Peyer's patch (tissue), 4 donors: Measurements from ENCODE around the gene VSTM2L.

Experiments used
- CTCF ChIP-seq, 6 experiments: fragments of 450-650 bp in 4 of 6; fragments of 200-600 bp in 2 of 6; sonication (generic) in 1 of 6; IDR thresholded peaks; one replicate each; pipeline ENCODE4 v1.5.1; 2017 to 2019; ENCODE audit warnings: antibody characterized with exemption in 6 of 6, mild to moderate bottlenecking in 3 of 6, moderate library complexity in 1 of 6
- POLR2A ChIP-seq, 2 donors: fragments of 450-650 bp; IDR thresholded peaks; one replicate each; pipeline ENCODE4 v1.5.1; 2017; ENCODE audit warnings: antibody characterized with exemption in 2 of 2, mild to moderate bottlenecking in 2 of 2, moderate library complexity in 2 of 2

DNA sequence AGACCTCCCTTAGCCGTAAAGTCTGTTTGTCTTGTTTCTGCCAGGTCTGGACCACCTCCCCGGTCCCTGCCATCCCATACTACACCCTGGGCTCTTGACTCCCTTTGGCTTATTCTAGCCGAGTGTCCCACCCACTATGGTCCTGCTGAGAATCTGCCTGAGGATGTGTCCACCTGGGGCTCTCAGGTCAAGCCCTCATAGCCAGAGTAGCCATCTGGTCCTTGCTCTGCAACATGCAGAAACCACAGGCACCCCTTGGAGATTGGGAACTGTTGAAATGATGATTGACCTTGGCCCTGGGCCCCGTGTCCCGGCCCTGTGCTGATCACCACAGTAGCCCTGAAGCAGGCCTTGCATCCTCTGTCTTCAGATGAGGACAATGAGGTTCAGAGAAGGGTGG, 44.0 kb downstream of the VSTM2L start:
- TF ChIP-seq CTCF (IDR thresholded peaks at IDR 0.05) (no peak), POLR2A (IDR thresholded peaks at IDR 0.05) (no peak)
